CD14-positive monocyte (primary cell): ENCODE measurements around the gene MORF4L1. TPM values are rescaled to one million over a fixed set of nuclear protein-coding genes. Genes with fewer than 3 reads are reported as not detected.

Experiments used
- DNase-seq, 3 donors: peaks; one replicate each; pipeline ENCODE4 v3.0.0-alpha.2; 2011 to 2022
- H2AFZ ChIP-seq: 2 replicates; pipeline ENCODE4 v1.6.0; 2012; ENCODE audit warnings: mild to moderate bottlenecking, low read depth, low read length, inconsistent platforms; ENCODE audit not compliant: insufficient read depth, poor library complexity, severe bottlenecking
- H3K27ac ChIP-seq, 2 donors: 1 replicate in 1 of 2; 2 replicates in 1 of 2; pipeline ENCODE4 v1.5.1; 2012 to 2013; ENCODE audit warnings: low read length in 2 of 2, control low read depth in 1 of 2, inconsistent platforms in 1 of 2, low read depth in 1 of 2, mild to moderate bottlenecking in 1 of 2
- H3K27me3 ChIP-seq, 2 donors: one replicate each; pipeline versions ENCODE4 v1.6.0 to v1.6.1; 2011 to 2013; ENCODE audit warnings: low read length in 2 of 2; ENCODE audit not compliant: control insufficient read depth in 2 of 2, insufficient read depth in 2 of 2
- H3K36me3 ChIP-seq, 2 donors: replicated peaks in 1 of 2; 1 replicate in 1 of 2; 2 replicates in 1 of 2; pipeline versions ENCODE4 v1.5.1 to v1.6.1; 2012 to 2013; ENCODE audit warnings: low read length in 2 of 2, control low read depth in 1 of 2, inconsistent platforms in 1 of 2, mild to moderate bottlenecking in 1 of 2; ENCODE audit not compliant: insufficient read depth in 2 of 2, control insufficient read depth in 1 of 2
- H3K4me1 ChIP-seq, 2 donors: 1 replicate in 1 of 2; 2 replicates in 1 of 2; pipeline versions ENCODE4 v1.5.1 to v1.6.1; 2012 to 2013; ENCODE audit warnings: low read length in 2 of 2, control low read depth in 1 of 2, inconsistent platforms in 1 of 2, mild to moderate bottlenecking in 1 of 2, moderate library complexity in 1 of 2; ENCODE audit not compliant: insufficient read depth in 2 of 2, control insufficient read depth in 1 of 2
- H3K4me2 ChIP-seq: replicated peaks from 2 replicates; pipeline ENCODE3; 2012; ENCODE audit warnings: low read length, moderate library complexity, mild to moderate bottlenecking; ENCODE audit not compliant: poor library complexity, severe bottlenecking; ENCODE audit errors: extremely low read depth
- H3K4me3 ChIP-seq, 3 experiments: fragments of 200-600 bp in 1 of 3; sonication (generic) in 1 of 3; replicated peaks in 1 of 3; 1 replicate in 2 of 3; 2 replicates in 1 of 3; pipeline ENCODE4 v1.5.1; 2011 to 2013; ENCODE audit warnings: low read length in 3 of 3, mild to moderate bottlenecking in 3 of 3, control low read depth in 2 of 3, low read depth in 2 of 3, inconsistent platforms in 1 of 3, moderate library complexity in 1 of 3
- H3K79me2 ChIP-seq: 2 replicates; pipeline ENCODE4 v1.6.0; 2012; ENCODE audit warnings: mild to moderate bottlenecking, control low read depth, inconsistent platforms, low read length, moderate library complexity; ENCODE audit not compliant: insufficient read depth
- H3K9ac ChIP-seq: 2 replicates; pipeline ENCODE4 v1.6.0; 2017; ENCODE audit warnings: low read length, mild to moderate bottlenecking; ENCODE audit not compliant: insufficient read depth, poor library complexity, severe bottlenecking
- H3K9me3 ChIP-seq, 2 donors: replicated peaks in 1 of 2; 1 replicate in 1 of 2; 2 replicates in 1 of 2; pipeline versions ENCODE4 v1.5.1 to v1.6.1; 2012 to 2013; ENCODE audit warnings: low read length in 2 of 2, control low read depth in 1 of 2; ENCODE audit not compliant: control insufficient read depth in 1 of 2, insufficient read depth in 1 of 2
- H4K20me1 ChIP-seq: 2 replicates; pipeline ENCODE4 v1.6.0; 2012; ENCODE audit warnings: mild to moderate bottlenecking, low read length, control low read depth, moderate library complexity; ENCODE audit not compliant: insufficient read depth
- H3K27ac Mint-ChIP-seq, 7 donors: one replicate each; pipeline ENCODE4 v1.8.0; 2020; ENCODE audit warnings: mild to moderate bottlenecking in 7 of 7, mixed read lengths in 7 of 7, moderate library complexity in 6 of 7, inconsistent platforms in 2 of 7
- H3K27me3 Mint-ChIP-seq, 3 donors: one replicate each; pipeline ENCODE4 v1.8.0; 2021 to 2022; ENCODE audit warnings: low read depth in 3 of 3, mild to moderate bottlenecking in 3 of 3, mixed read lengths in 3 of 3, moderate library complexity in 3 of 3, inconsistent platforms in 1 of 3
- H3K36me3 Mint-ChIP-seq, 2 donors: one replicate each; pipeline ENCODE4 v1.8.0; 2020; ENCODE audit warnings: mixed read lengths in 2 of 2, inconsistent platforms in 1 of 2, mild to moderate bottlenecking in 1 of 2
- H3K4me1 Mint-ChIP-seq: one replicate; pipeline ENCODE4 v1.8.0; 2020; ENCODE audit warnings: mild to moderate bottlenecking, mixed read lengths
- H3K4me3 Mint-ChIP-seq, 2 donors: one replicate each; pipeline ENCODE4 v1.8.0; 2020; ENCODE audit warnings: mild to moderate bottlenecking in 2 of 2, mixed read lengths in 2 of 2, moderate library complexity in 1 of 2
- H3K9me3 Mint-ChIP-seq, 7 donors: one replicate each; pipeline ENCODE4 v1.8.0; 2020 to 2022; ENCODE audit warnings: mixed read lengths in 7 of 7, mild to moderate bottlenecking in 6 of 7, moderate library complexity in 6 of 7, inconsistent platforms in 2 of 7
- CTCF ChIP-seq: fragments of 200-600 bp; IDR thresholded peaks from one replicate; pipeline ENCODE4 v1.8.0; 2022; ENCODE audit warnings: antibody characterized with exemption, mild to moderate bottlenecking
- WGBS: methylation state at CpG from one replicate; pipeline ENCODE4 v1.1.5; 2013; ENCODE audit warnings: missing lambda C conversion rate; ENCODE audit not compliant: insufficient coverage; 5-methylcytosine and 5-hydroxymethylcytosine counted together
- intact Hi-C, 2 donors: fragments of 100-400 bp; cut with micrococcal nuclease; formaldehyde crosslinking; loops; one replicate each; pipeline versions ENCODE4 v1.15.0 to v1.15.1; 2023
- polyA plus RNA-seq, 3 donors: library from polyadenylated mRNA; depleted of rRNA in 1 of 3; unstranded in 2 of 3; stranded (reverse) in 1 of 3; fragments of 300-500 nt in 2 of 3; fragments of >200 nt in 1 of 3; fragmentation: Illumina TruSeq in 2 of 3; gene quantifications; 1 replicate in 2 of 3; 2 replicates in 1 of 3; pipeline ENCODE4 v1.2.3, GENCODE V29; 2012 to 2021

MORF4L1 gene
- polyA plus RNA-seq, 3 donors = 191 to 242 (median 224) TPM

- Mint-ChIP-seq H3K9me3 (no peaks in the 10 kb centered on the region), H3K27me3 (peaks cover 0 to 2% (median 0%) of the 10 kb centered on the region in 3 donors), H3K4me3 (no peak overlapping the region), H3K27ac (peak overlapping the region in 2 of 7 donors; percentile 69 to 74), H3K36me3 (peaks cover 81 to 99% of the 10 kb centered on the region in 2 donors), H3K4me1 (peaks cover 48% of the 10 kb centered on the region)
- no peaks in the 10 kb centered on the region for H3K27me3 ChIP-seq
- no peak overlapping the region for H3K4me3 ChIP-seq
- 95% methylated on average over 13 of the region's 13 CpGs for WGBS
- H4K20me1 ChIP-seq = peaks cover 53% of the 10 kb centered on the region
- TF ChIP-seq CTCF = no peak
- H2AFZ ChIP-seq = no peak overlapping the region
- intact Hi-C loops = no loop called here
- H3K9ac ChIP-seq = no peak overlapping the region
- no peak overlapping the region for H3K4me2 ChIP-seq
- H3K4me1 ChIP-seq = peaks cover 52 to 54% of the 10 kb centered on the region in 2 donors
- no peaks in the 10 kb centered on the region for H3K9me3 ChIP-seq
- peaks cover 70% of the 10 kb centered on the region for H3K79me2 ChIP-seq
- H3K27ac ChIP-seq = peak overlapping the region in 1 of 2 donors; percentile 33
- DNase-seq = no peak
- peaks cover 82 to 90% of the 10 kb centered on the region in 2 donors for H3K36me3 ChIP-seq
These were observed 59.6 kb downstream of the MORF4L1 start for GRCh38 chr15:78932258-78932808.

- Mint-ChIP-seq H3K36me3 (peaks cover 76 to 98% of the 10 kb centered on the region in 2 donors), H3K4me1 (peaks cover 49% of the 10 kb centered on the region), H3K4me3 (no peak overlapping the region), H3K27me3 (no peaks in the 10 kb centered on the region), H3K9me3 (no peaks in the 10 kb centered on the region), H3K27ac (peak overlapping the region in 6 of 7 donors; percentile 14 to 73 (median 70))
- no peak overlapping the region for H3K9ac ChIP-seq
- H3K27ac ChIP-seq = peak overlapping the region in 1 of 2 donors; percentile 33
- no peak overlapping the region for H3K4me2 ChIP-seq
- H3K4me1 ChIP-seq = peaks cover 52 to 54% of the 10 kb centered on the region in 2 donors
- intact Hi-C loops = no loop called here
- no peak for TF ChIP-seq CTCF
- H3K9me3 ChIP-seq = no peaks in the 10 kb centered on the region
- no peak overlapping the region for H3K4me3 ChIP-seq
- 88% methylated on average over 5 of the region's 12 CpGs for WGBS
- no peak for DNase-seq
- peaks cover 45% of the 10 kb centered on the region for H4K20me1 ChIP-seq
- H3K79me2 ChIP-seq = peaks cover 70% of the 10 kb centered on the region
- peaks cover 74 to 81% of the 10 kb centered on the region in 2 donors for H3K36me3 ChIP-seq
- no peak overlapping the region for H2AFZ ChIP-seq
- no peaks in the 10 kb centered on the region for H3K27me3 ChIP-seq
These were observed 60.6 kb downstream of the MORF4L1 start for GRCh38 chr15:78933187-78933822.
